ENCODE measurements around the gene CETN1.

DNA sequence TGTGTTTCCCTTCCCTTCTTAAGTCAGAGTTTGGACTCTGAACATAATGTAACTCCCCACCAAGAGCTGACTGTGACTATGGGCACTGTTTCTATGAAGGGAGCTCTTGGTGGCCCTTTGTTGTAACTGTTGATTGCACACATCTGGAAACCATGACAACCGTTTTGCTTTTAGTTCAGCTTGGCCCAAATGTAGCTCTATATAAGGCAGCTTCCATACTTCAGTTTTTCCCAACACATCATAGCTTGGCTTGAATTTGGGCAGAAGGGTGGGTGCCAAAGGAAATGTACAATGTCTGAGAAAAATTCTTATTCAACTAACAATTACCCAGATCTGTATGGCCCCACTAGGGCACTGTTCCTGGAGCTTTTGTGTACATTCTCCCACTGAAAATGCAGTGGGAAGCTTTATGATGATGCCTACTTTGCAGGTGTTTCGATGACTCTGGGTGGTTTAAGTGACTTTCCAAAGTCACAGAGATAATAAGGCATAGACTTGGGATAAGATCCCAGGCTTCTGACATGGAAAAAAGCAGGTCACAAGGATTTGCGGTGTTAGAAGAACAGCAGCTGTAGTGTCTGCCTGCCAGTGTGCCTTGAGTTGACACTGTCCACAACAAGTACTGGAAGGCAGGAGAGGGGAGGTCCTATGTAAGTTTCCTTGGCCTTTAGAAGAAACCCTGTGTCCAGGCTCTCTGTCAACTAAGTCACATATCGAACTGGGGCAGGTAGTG, 2.4 kb upstream of the CETN1 start:
- TF ChIP-seq ZNF777 (tag by site-specific recombination; IDR thresholded peaks at IDR 0.05; ENCODE audit: borderline replicate concordance) = no peak
- TF ChIP-seq, protein P1, sequence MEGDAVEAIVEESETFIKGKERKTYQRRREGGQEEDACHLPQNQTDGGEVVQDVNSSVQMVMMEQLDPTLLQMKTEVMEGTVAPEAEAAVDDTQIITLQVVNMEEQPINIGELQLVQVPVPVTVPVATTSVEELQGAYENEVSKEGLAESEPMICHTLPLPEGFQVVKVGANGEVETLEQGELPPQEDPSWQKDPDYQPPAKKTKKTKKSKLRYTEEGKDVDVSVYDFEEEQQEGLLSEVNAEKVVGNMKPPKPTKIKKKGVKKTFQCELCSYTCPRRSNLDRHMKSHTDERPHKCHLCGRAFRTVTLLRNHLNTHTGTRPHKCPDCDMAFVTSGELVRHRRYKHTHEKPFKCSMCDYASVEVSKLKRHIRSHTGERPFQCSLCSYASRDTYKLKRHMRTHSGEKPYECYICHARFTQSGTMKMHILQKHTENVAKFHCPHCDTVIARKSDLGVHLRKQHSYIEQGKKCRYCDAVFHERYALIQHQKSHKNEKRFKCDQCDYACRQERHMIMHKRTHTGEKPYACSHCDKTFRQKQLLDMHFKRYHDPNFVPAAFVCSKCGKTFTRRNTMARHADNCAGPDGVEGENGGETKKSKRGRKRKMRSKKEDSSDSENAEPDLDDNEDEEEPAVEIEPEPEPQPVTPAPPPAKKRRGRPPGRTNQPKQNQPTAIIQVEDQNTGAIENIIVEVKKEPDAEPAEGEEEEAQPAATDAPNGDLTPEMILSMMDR (tag by site-specific recombination; IDR thresholded peaks at IDR 0.05) = no peak
- TF ChIP-seq ZNF114 (tag by site-specific recombination; IDR thresholded peaks at IDR 0.05) = no peak
- TF ChIP-seq SETDB1 (IDR thresholded peaks at IDR 0.05; ENCODE audit: insufficient read length, low read length) = no peak
- TF ChIP-seq, protein P2, sequence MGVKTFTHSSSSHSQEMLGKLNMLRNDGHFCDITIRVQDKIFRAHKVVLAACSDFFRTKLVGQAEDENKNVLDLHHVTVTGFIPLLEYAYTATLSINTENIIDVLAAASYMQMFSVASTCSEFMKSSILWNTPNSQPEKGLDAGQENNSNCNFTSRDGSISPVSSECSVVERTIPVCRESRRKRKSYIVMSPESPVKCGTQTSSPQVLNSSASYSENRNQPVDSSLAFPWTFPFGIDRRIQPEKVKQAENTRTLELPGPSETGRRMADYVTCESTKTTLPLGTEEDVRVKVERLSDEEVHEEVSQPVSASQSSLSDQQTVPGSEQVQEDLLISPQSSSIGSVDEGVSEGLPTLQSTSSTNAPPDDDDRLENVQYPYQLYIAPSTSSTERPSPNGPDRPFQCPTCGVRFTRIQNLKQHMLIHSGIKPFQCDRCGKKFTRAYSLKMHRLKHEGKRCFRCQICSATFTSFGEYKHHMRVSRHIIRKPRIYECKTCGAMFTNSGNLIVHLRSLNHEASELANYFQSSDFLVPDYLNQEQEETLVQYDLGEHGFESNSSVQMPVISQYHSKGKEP (tag by site-specific recombination; IDR thresholded peaks at IDR 0.05) = no peak
- TF ChIP-seq, protein P3, sequence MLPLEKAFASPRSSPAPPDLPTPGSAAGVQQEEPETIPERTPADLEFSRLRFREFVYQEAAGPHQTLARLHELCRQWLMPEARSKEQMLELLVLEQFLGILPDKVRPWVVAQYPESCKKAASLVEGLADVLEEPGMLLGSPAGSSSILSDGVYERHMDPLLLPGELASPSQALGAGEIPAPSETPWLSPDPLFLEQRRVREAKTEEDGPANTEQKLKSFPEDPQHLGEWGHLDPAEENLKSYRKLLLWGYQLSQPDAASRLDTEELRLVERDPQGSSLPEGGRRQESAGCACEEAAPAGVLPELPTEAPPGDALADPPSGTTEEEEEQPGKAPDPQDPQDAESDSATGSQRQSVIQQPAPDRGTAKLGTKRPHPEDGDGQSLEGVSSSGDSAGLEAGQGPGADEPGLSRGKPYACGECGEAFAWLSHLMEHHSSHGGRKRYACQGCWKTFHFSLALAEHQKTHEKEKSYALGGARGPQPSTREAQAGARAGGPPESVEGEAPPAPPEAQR (tag by site-specific recombination; IDR thresholded peaks at IDR 0.05) = no peak
- TF ChIP-seq ZBTB21 (tag by site-specific recombination; IDR thresholded peaks at IDR 0.05) = no peak
- TF ChIP-seq ZBTB17 (tag by site-specific recombination; IDR thresholded peaks at IDR 0.05) = no peak
- TF ChIP-seq ZNF785 (tag by site-specific recombination; IDR thresholded peaks at IDR 0.05) = no peak
- TF ChIP-seq, protein P4, sequence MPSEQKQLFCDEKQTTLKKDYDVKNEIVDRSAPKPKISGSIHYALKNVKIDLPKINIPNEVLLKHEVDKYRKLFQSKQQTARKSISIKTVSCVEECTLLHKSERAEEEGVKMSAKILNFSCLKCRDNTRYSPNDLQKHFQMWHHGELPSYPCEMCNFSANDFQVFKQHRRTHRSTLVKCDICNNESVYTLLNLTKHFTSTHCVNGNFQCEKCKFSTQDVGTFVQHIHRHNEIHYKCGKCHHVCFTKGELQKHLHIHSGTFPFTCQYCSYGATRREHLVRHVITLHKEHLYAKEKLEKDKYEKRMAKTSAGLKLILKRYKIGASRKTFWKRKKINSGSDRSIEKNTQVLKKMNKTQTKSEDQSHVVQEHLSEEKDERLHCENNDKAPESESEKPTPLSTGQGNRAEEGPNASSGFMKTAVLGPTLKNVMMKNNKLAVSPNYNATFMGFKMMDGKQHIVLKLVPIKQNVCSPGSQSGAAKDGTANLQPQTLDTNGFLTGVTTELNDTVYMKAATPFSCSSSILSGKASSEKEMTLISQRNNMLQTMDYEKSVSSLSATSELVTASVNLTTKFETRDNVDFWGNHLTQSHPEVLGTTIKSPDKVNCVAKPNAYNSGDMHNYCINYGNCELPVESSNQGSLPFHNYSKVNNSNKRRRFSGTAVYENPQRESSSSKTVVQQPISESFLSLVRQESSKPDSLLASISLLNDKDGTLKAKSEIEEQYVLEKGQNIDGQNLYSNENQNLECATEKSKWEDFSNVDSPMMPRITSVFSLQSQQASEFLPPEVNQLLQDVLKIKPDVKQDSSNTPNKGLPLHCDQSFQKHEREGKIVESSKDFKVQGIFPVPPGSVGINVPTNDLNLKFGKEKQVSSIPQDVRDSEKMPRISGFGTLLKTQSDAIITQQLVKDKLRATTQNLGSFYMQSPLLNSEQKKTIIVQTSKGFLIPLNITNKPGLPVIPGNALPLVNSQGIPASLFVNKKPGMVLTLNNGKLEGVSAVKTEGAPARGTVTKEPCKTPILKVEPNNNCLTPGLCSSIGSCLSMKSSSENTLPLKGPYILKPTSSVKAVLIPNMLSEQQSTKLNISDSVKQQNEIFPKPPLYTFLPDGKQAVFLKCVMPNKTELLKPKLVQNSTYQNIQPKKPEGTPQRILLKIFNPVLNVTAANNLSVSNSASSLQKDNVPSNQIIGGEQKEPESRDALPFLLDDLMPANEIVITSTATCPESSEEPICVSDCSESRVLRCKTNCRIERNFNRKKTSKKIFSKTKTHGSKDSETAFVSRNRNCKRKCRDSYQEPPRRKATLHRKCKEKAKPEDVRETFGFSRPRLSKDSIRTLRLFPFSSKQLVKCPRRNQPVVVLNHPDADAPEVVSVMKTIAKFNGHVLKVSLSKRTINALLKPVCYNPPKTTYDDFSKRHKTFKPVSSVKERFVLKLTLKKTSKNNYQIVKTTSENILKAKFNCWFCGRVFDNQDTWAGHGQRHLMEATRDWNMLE (tag by site-specific recombination; conservative IDR thresholded peaks at IDR 0.05; ENCODE audit: low read depth) = no peak
